ENCODE results near the gene GON4L.
"Not testable (repeated sequence)": the region's sequence is repeated elsewhere in the genome, so short reads cannot be mapped to it uniquely, and the experiment has no call there.

Gene GON4L

GRCh38 chr1:155827450-155827849 is 29.6 kb downstream of the GON4L start:
- no peak for DNase-seq (ENCODE audit: low read depth in 1 of 2, low spot score in 1 of 2)

GRCh38 chr1:155816351-155816750 is 40.7 kb downstream of the GON4L start:
- no peak for DNase-seq (ENCODE audit: low read depth in 1 of 2, low spot score in 1 of 2)

GRCh38 chr1:155813672-155814071 is 43.3 kb downstream of the GON4L start:
- no peak for DNase-seq (ENCODE audit: low read depth in 1 of 2, low spot score in 1 of 2)

- DNase-seq (ENCODE audit: low read depth in 1 of 2, low spot score in 1 of 2) = no peak
Observed at GRCh38 chr1:155812878-155813277, 44.1 kb downstream of the GON4L start.

- no peak for DNase-seq (ENCODE audit: low read depth in 1 of 2, low spot score in 1 of 2)
Observed at GRCh38 chr1:155809088-155809487, 47.9 kb downstream of the GON4L start.

- DNase-seq (ENCODE audit: low read depth in 1 of 2, low spot score in 1 of 2) = no peak
Observed at GRCh38 chr1:155801149-155801548, 55.9 kb downstream of the GON4L start.

- not testable (repeated sequence) for DNase-seq (ENCODE audit: low read depth in 1 of 2, low spot score in 1 of 2)
Observed at GRCh38 chr1:155795618-155796017, 61.4 kb downstream of the GON4L start.

GRCh38 chr1:155794605-155795245 is 62.3 kb downstream of the GON4L start:
- DNase-seq (ENCODE audit: low read depth in 1 of 2, low spot score in 1 of 2) = no peak

GRCh38 chr1:155793213-155793612 is 63.8 kb downstream of the GON4L start:
- DNase-seq (ENCODE audit: low read depth in 1 of 2, low spot score in 1 of 2) = no peak

GRCh38 chr1:155777582-155777981 is 79.4 kb downstream of the GON4L start:
- DNase-seq (ENCODE audit: low read depth in 1 of 2, low spot score in 1 of 2) = no peak

- no peak for DNase-seq (ENCODE audit: low read depth in 1 of 2, low spot score in 1 of 2)
Observed at GRCh38 chr1:155776414-155776813, 80.6 kb downstream of the GON4L start.

GRCh38 chr1:155773221-155773620 is 83.8 kb downstream of the GON4L start:
- no peak for DNase-seq (ENCODE audit: low read depth in 1 of 2, low spot score in 1 of 2)

GRCh38 chr1:155769257-155769656 is 87.8 kb downstream of the GON4L start:
- no peak for DNase-seq (ENCODE audit: low read depth in 1 of 2, low spot score in 1 of 2)

- not testable (repeated sequence) for DNase-seq (ENCODE audit: low read depth in 1 of 2, low spot score in 1 of 2)
Observed at GRCh38 chr1:155767399-155767989, 89.5 kb downstream of the GON4L start.

GRCh38 chr1:155763989-155764388 is 93.0 kb downstream of the GON4L start:
- DNase-seq (ENCODE audit: low read depth in 1 of 2, low spot score in 1 of 2) = not testable (repeated sequence)

GRCh38 chr1:155763090-155763815 is 93.8 kb downstream of the GON4L start:
- not testable (repeated sequence) for DNase-seq (ENCODE audit: low read depth in 1 of 2, low spot score in 1 of 2)

- DNase-seq (ENCODE audit: low read depth in 1 of 2, low spot score in 1 of 2) = no peak
Observed at GRCh38 chr1:155761736-155762405, 95.1 kb downstream of the GON4L start.

GRCh38 chr1:155760751-155761475 is 96.1 kb downstream of the GON4L start:
- DNase-seq (ENCODE audit: low read depth in 1 of 2, low spot score in 1 of 2) = no peak

- DNase-seq (ENCODE audit: low read depth in 1 of 2, low spot score in 1 of 2) = no peak
Observed at GRCh38 chr1:155759966-155760630, 96.9 kb downstream of the GON4L start.

- not testable (repeated sequence) for DNase-seq (ENCODE audit: low read depth in 1 of 2, low spot score in 1 of 2)
Observed at GRCh38 chr1:155759017-155759416, 98.0 kb downstream of the GON4L start.

GRCh38 chr1:155748141-155748540 is 108.9 kb downstream of the GON4L start:
- DNase-seq (ENCODE audit: low read depth in 1 of 2, low spot score in 1 of 2) = not testable (repeated sequence)

Data from stimulated activated CD4-positive, alpha-beta T cell treated with anti-CD3 and anti-CD28 coated beads, Interleukin-15, amount 100 ng/mL, for 1 hour (primary cell).